Glutamatergic neuron (in vitro differentiated cells): ENCODE measurements around the gene VWA7. TPM values are rescaled to one million over a fixed set of nuclear protein-coding genes. Genes with fewer than 3 reads are reported as not detected.

Experiments used
- DNase-seq: peaks from one replicate; pipeline ENCODE4 v3.0.0; 2022
- H3K27ac Mint-ChIP-seq: one replicate; pipeline ENCODE4 v1.8.0; 2020; ENCODE audit warnings: mild to moderate bottlenecking, mixed read lengths, inconsistent platforms; ENCODE audit not compliant: unreplicated experiment
- H3K27me3 Mint-ChIP-seq: one replicate; pipeline ENCODE4 v1.8.0; 2020; ENCODE audit warnings: mild to moderate bottlenecking, moderate library complexity, mixed read lengths, inconsistent platforms; ENCODE audit not compliant: unreplicated experiment
- H3K36me3 Mint-ChIP-seq: one replicate; pipeline ENCODE4 v1.8.0; 2020; ENCODE audit warnings: mild to moderate bottlenecking, mixed read lengths, inconsistent platforms; ENCODE audit not compliant: unreplicated experiment
- H3K4me1 Mint-ChIP-seq: one replicate; pipeline ENCODE4 v1.8.0; 2020; ENCODE audit warnings: mild to moderate bottlenecking, low read depth, mixed read lengths, inconsistent platforms; ENCODE audit not compliant: unreplicated experiment
- H3K4me3 Mint-ChIP-seq: one replicate; pipeline ENCODE4 v1.8.0; 2020; ENCODE audit warnings: mild to moderate bottlenecking, mixed read lengths, inconsistent platforms; ENCODE audit not compliant: unreplicated experiment
- H3K9me3 Mint-ChIP-seq: one replicate; pipeline ENCODE4 v1.8.0; 2020; ENCODE audit warnings: mild to moderate bottlenecking, moderate library complexity, mixed read lengths, inconsistent platforms; ENCODE audit not compliant: unreplicated experiment
- total RNA-seq: library from RNA; stranded (reverse); fragmentation: NEBNext Ultra II Directional; extraction: Animal tissue kit (Norgen Biotek cat#: 25700); gene quantifications from one replicate; pipeline ENCODE4 v1.2.1, GENCODE V29; 2021; ENCODE audit not compliant: unreplicated experiment
- TF ChIP-seq, protein P1 (sequence below): fragments of 200-600 bp; sonication (generic); IDR thresholded peaks from one replicate; pipeline ENCODE4 v1.5.0; 2021; ENCODE audit not compliant: partially characterized antibody, unreplicated experiment

VWA7 gene
- total RNA-seq, 1 donor from 2014 or later, result 3.2 TPM

GRCh38 chr6:31723980-31724691 lies 53.0 kb downstream of the VWA7 start:
- H3K4me3 Mint-ChIP-seq, result no peak overlapping the region
- peaks cover 18% of the 10 kb centered on the region for H3K27me3 Mint-ChIP-seq
- no peak for DNase-seq
- peaks cover 16% of the 10 kb centered on the region for H3K9me3 Mint-ChIP-seq
- TF ChIP-seq, protein P1, sequence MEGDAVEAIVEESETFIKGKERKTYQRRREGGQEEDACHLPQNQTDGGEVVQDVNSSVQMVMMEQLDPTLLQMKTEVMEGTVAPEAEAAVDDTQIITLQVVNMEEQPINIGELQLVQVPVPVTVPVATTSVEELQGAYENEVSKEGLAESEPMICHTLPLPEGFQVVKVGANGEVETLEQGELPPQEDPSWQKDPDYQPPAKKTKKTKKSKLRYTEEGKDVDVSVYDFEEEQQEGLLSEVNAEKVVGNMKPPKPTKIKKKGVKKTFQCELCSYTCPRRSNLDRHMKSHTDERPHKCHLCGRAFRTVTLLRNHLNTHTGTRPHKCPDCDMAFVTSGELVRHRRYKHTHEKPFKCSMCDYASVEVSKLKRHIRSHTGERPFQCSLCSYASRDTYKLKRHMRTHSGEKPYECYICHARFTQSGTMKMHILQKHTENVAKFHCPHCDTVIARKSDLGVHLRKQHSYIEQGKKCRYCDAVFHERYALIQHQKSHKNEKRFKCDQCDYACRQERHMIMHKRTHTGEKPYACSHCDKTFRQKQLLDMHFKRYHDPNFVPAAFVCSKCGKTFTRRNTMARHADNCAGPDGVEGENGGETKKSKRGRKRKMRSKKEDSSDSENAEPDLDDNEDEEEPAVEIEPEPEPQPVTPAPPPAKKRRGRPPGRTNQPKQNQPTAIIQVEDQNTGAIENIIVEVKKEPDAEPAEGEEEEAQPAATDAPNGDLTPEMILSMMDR, result no peak
- H3K36me3 Mint-ChIP-seq, result peaks cover 14% of the 10 kb centered on the region
- H3K27ac Mint-ChIP-seq, result no peak overlapping the region
- no peaks in the 10 kb centered on the region for H3K4me1 Mint-ChIP-seq

GRCh38 chr6:31723245-31723979 lies 53.7 kb downstream of the VWA7 start, which contains the start of gene MPIG6B:
Gene MPIG6B, plus strand, starts transcription at chr6:31723373. Its CDS starts 11 bp downstream, at chr6:31723384.
- H3K36me3 Mint-ChIP-seq, result peaks cover 14% of the 10 kb centered on the region
- no peak for DNase-seq
- H3K9me3 Mint-ChIP-seq, result peaks cover 14% of the 10 kb centered on the region
- peaks cover 17% of the 10 kb centered on the region for H3K27me3 Mint-ChIP-seq
- TF ChIP-seq, protein P1, result no peak
- no peak within 1 kb of the TSS for H3K4me3 Mint-ChIP-seq
- no peak within 1 kb of the TSS for H3K27ac Mint-ChIP-seq
- no peaks in the 10 kb centered on the region for H3K4me1 Mint-ChIP-seq

- no peak for DNase-seq
- TF ChIP-seq, protein P1, result no peak
- H3K4me3 Mint-ChIP-seq, result no peak overlapping the region
- peaks cover 14% of the 10 kb centered on the region for H3K9me3 Mint-ChIP-seq
- no peaks in the 10 kb centered on the region for H3K4me1 Mint-ChIP-seq
- peaks cover 14% of the 10 kb centered on the region for H3K27me3 Mint-ChIP-seq
- H3K36me3 Mint-ChIP-seq, result peaks cover 14% of the 10 kb centered on the region
- no peak overlapping the region for H3K27ac Mint-ChIP-seq
These were observed 55.0 kb downstream of the VWA7 start for GRCh38 chr6:31722173-31722572.

DNA sequence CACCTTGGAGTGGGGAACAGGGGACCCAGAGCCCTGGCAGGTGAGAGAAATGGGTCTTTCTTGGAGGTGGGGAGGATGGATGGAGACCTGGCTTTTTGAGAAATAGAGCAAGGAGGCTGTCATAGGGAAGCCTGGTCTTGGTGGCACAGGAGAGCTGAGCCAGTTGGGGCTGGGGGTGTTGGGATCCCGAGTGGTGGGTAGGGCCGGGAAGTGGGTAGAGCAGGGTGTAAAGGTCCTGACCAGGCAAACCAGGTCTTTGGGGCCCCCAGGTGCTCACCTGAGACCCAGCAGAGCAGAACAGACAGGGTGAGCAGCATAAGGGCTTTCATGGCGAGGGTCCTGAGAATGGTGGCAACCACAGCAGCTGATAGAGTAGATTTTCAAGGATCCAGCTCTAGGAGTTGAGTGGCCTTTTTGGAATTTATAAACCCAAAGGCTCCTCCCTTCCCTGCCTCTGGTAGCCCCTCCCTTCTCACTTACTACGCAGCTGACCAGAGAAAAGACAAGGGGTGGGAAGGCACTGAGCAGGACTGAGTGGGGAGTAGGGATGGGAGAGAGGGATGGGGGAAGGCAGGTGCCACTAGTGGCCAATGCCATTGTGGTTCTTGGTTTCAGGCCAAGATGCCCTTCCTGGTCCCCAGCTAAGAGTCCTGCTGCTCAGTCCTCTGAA lies 55.6 kb downstream of the VWA7 start, which contains the start of gene LY6G6C:
LY6G6C (minus strand) TSS at position 396 of the 670 bp plus-strand sequence; CDS start at position 329, 67 bp downstream.
- TF ChIP-seq, protein P1, result no peak
- Mint-ChIP-seq H3K36me3 (peaks cover 10% of the 10 kb centered on the region), H3K27ac (no peak within 1 kb of the TSS), H3K4me1 (no peaks in the 10 kb centered on the region), H3K9me3 (peaks cover 11% of the 10 kb centered on the region), H3K27me3 (peaks cover 14% of the 10 kb centered on the region), H3K4me3 (no peak within 1 kb of the TSS)
- no peak for DNase-seq
